Measurements from ENCODE around the gene DHPS. TPM values are rescaled to one million over a fixed set of nuclear protein-coding genes. Genes with fewer than 3 reads are reported as not detected.
A peak's percentile ranks its signal among the peaks of the same experiment; 100 is the strongest.

Gene DHPS
- total and polyA plus RNA-seq, 2 of the 13 experiments (the other 11 are each of a cell fraction or from before 2014, with no cell fraction given), result 43.3 to 84.3 TPM

GRCh38 chr19:12672744-12673143 is 8.9 kb downstream of the DHPS start:
- H3K9me3 ChIP-seq (ENCODE audit: low read length), result no peaks in the 10 kb centered on the region
- peaks cover 2% of the 10 kb centered on the region; the same call in 1 of the 2 replicates for H4K20me1 ChIP-seq (ENCODE audit: insufficient read depth, low read length)
- BruUV-seq (replicated peaks), result no TSS peak
- 94% methylated on average over 9 of the region's 10 CpGs for WGBS (ENCODE audit: low lambda C conversion rate)
- ChIA-PET POLR2A (interaction anchor here (1.5 kb wide), 1 partner anchor 9 kb away, joined by 6 read pairs; the partner anchor contains the start of gene DHPS), CTCF (ENCODE audit: low intra/inter-chr PET ratio, low total read pairs) (interaction anchor here (2.6 kb wide), 1 partner anchor 109 kb away, joined by 17 read pairs; no protein-coding TSS in a partner anchor)
- no peak overlapping the region for H3K4me2 ChIP-seq (ENCODE audit: low read depth, low read length)
- no peak overlapping the region for H3K4me3 ChIP-seq (replicated peaks in 1 of 3; ENCODE audit: insufficient read depth in 1 of 3, low read depth in 2 of 3, low read length in 3 of 3)
- no peak overlapping the region for H2AFZ ChIP-seq (ENCODE audit: low read length)
- DNase-seq (ENCODE audit: low spot score) (no peak), ATAC-seq (no peak), FAIRE-seq (no peak)
- no peaks in the 10 kb centered on the region; a peak in 1 of 5 replicates for H3K27me3 ChIP-seq (ENCODE audit: control insufficient read depth in 1 of 2, insufficient read depth in 2 of 2, low read length in 2 of 2)
- in situ Hi-C loops (cut with HindIII; ENCODE audit: extremely low pct_ligation_motif_present, low pct_unique_long_range_greater_than_20kb), result loop anchor here (5.0 kb wide), 1 partner anchor 110 kb away; no protein-coding TSS in a partner anchor
- intact Hi-C loops (cut with micrococcal nuclease; ENCODE audit: unreplicated experiment), result loop anchor here (1.0 kb wide), 1 partner anchor 108 kb away; no protein-coding TSS in a partner anchor
- peaks cover 27 to 44% of the 10 kb centered on the region in 2 experiments for H3K36me3 ChIP-seq (replicated peaks in 1 of 2; ENCODE audit: control insufficient read depth in 1 of 2, insufficient read depth in 2 of 2, low read length in 2 of 2)
- TF ChIP-seq, protein P1, sequence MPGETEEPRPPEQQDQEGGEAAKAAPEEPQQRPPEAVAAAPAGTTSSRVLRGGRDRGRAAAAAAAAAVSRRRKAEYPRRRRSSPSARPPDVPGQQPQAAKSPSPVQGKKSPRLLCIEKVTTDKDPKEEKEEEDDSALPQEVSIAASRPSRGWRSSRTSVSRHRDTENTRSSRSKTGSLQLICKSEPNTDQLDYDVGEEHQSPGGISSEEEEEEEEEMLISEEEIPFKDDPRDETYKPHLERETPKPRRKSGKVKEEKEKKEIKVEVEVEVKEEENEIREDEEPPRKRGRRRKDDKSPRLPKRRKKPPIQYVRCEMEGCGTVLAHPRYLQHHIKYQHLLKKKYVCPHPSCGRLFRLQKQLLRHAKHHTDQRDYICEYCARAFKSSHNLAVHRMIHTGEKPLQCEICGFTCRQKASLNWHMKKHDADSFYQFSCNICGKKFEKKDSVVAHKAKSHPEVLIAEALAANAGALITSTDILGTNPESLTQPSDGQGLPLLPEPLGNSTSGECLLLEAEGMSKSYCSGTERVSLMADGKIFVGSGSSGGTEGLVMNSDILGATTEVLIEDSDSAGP (CRISPR knock-in tag; IDR thresholded peaks at IDR 0.05; ENCODE audit: borderline replicate concordance), result no peak
- TF ChIP-seq AGO2 (optimal IDR thresholded peaks at IDR 0.05; ENCODE audit: low read depth, low read length), result peak; percentile 66
- H3K79me2 ChIP-seq (ENCODE audit: insufficient read depth, low read length), result peaks cover 27% of the 10 kb centered on the region
- peaks cover 18% of the 10 kb centered on the region for H3K4me1 ChIP-seq (ENCODE audit: insufficient read depth, low read length)
- no peak overlapping the region for H3K27ac ChIP-seq (ENCODE audit: extremely low read length, insufficient read depth, low read length)
- no peak overlapping the region for H3K9ac ChIP-seq (ENCODE audit: insufficient read depth, low read depth, low read length)

GRCh38 chr19:12670159-12670928 is 11.3 kb downstream of the DHPS start:
- ChIA-PET CTCF (ENCODE audit: low intra/inter-chr PET ratio, low total read pairs) (interaction anchor here (2.6 kb wide), 1 partner anchor 106 kb away, joined by 17 read pairs; no protein-coding TSS in a partner anchor), POLR2A (interaction anchor here (1.4 to 1.6 kb wide), 2 partner anchors 59 to 174 kb away, joined by 3 to 4 read pairs; partner anchors contain the start of genes ZNF490 and ZNF791)
- no peaks in the 10 kb centered on the region; a peak in 1 of 5 replicates for H3K27me3 ChIP-seq (ENCODE audit: control insufficient read depth in 1 of 2, insufficient read depth in 2 of 2, low read length in 2 of 2)
- intact Hi-C loops (cut with micrococcal nuclease; ENCODE audit: unreplicated experiment) (no loop called here), in situ Hi-C loops (cut with HindIII; ENCODE audit: extremely low pct_ligation_motif_present, low pct_unique_long_range_greater_than_20kb) (loop anchor here (5.0 kb wide), 1 partner anchor 108 kb away; no protein-coding TSS in a partner anchor)
- no peaks in the 10 kb centered on the region for H4K20me1 ChIP-seq (ENCODE audit: insufficient read depth, low read length)
- FAIRE-seq (no peak), ATAC-seq (no peak), DNase-seq (ENCODE audit: low spot score) (no peak)
- BruUV-seq (replicated peaks), result no TSS peak
- peak overlapping the region; percentile 97 for H3K4me2 ChIP-seq (ENCODE audit: low read depth, low read length)
- H3K4me3 ChIP-seq (replicated peaks in 1 of 3; ENCODE audit: insufficient read depth in 1 of 3, low read depth in 2 of 3, low read length in 3 of 3), result peak overlapping the region; percentile 77 to 96 (median 96)
- H3K9me3 ChIP-seq (ENCODE audit: low read length), result no peaks in the 10 kb centered on the region
- H3K4me1 ChIP-seq (ENCODE audit: insufficient read depth, low read length), result peaks cover 35% of the 10 kb centered on the region
- H3K36me3 ChIP-seq (replicated peaks in 1 of 2; ENCODE audit: control insufficient read depth in 1 of 2, insufficient read depth in 2 of 2, low read length in 2 of 2), result peaks cover 13 to 25% of the 10 kb centered on the region in 2 experiments
- WGBS (ENCODE audit: low lambda C conversion rate), result 89% methylated on average over 14 of the region's 26 CpGs
- H3K79me2 ChIP-seq (ENCODE audit: insufficient read depth, low read length), result peaks cover 34% of the 10 kb centered on the region
- H3K9ac ChIP-seq (ENCODE audit: insufficient read depth, low read depth, low read length), result peak overlapping the region; percentile 93
- H2AFZ ChIP-seq (ENCODE audit: low read length), result no peak overlapping the region
- peak overlapping the region; percentile 88 for H3K27ac ChIP-seq (ENCODE audit: extremely low read length, insufficient read depth, low read length)
- TF ChIP-seq ATF7 (IDR thresholded peaks at IDR 0.05) (no peak), ATF7 (CRISPR knock-in tag; IDR thresholded peaks at IDR 0.05) (0 out of 2 replicates have a peak, but pooled peaks have one; percentile 7), TFDP2 (CRISPR knock-in tag; IDR thresholded peaks at IDR 0.05) (no peak), PRMT3 (CRISPR knock-in tag; IDR thresholded peaks at IDR 0.05; ENCODE audit: borderline replicate concordance, low read depth) (0 out of 2 replicates have a peak, but pooled peaks have one; percentile 19), ZNF891 (CRISPR knock-in tag; IDR thresholded peaks at IDR 0.05) (0 out of 2 replicates have a peak, but pooled peaks have one; percentile 13), AGO2 (optimal IDR thresholded peaks at IDR 0.05; ENCODE audit: low read depth, low read length) (peak; percentile 91), AGO1 (IDR thresholded peaks at IDR 0.05; ENCODE audit: low read depth, low read length, poor library complexity, severe bottlenecking) (peak; percentile 15)
- TF ChIP-seq, protein P2, sequence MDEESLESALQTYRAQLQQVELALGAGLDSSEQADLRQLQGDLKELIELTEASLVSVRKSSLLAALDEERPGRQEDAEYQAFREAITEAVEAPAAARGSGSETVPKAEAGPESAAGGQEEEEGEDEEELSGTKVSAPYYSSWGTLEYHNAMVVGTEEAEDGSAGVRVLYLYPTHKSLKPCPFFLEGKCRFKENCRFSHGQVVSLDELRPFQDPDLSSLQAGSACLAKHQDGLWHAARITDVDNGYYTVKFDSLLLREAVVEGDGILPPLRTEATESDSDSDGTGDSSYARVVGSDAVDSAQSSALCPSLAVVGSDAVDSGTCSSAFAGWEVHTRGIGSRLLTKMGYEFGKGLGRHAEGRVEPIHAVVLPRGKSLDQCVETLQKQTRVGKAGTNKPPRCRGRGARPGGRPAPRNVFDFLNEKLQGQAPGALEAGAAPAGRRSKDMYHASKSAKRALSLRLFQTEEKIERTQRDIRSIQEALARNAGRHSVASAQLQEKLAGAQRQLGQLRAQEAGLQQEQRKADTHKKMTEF (CRISPR knock-in tag; IDR thresholded peaks at IDR 0.05), result no peak
